Osteocyte (in vitro differentiated cells): ENCODE results near the gene HUNK. TPM values are rescaled to one million over a fixed set of nuclear protein-coding genes. Genes with fewer than 3 reads are reported as not detected.

ENCODE experiments used
- DNase-seq: peaks from one replicate; pipeline ENCODE4 v3.0.0; 2021; ENCODE audit warnings: mixed read lengths; ENCODE audit not compliant: unreplicated experiment; ENCODE audit errors: extremely low spot score
- H3K27ac Mint-ChIP-seq: one replicate; pipeline ENCODE4 v1.8.0; 2021; ENCODE audit warnings: mild to moderate bottlenecking, mixed read lengths; ENCODE audit not compliant: unreplicated experiment
- H3K27me3 Mint-ChIP-seq: one replicate; pipeline ENCODE4 v1.8.0; 2021; ENCODE audit warnings: mixed read lengths; ENCODE audit not compliant: unreplicated experiment
- H3K36me3 Mint-ChIP-seq: one replicate; pipeline ENCODE4 v1.8.0; 2021; ENCODE audit warnings: mixed read lengths; ENCODE audit not compliant: unreplicated experiment
- H3K4me1 Mint-ChIP-seq: one replicate; pipeline ENCODE4 v1.8.0; 2021; ENCODE audit warnings: mixed read lengths; ENCODE audit not compliant: unreplicated experiment
- H3K4me3 Mint-ChIP-seq: one replicate; pipeline ENCODE4 v1.8.0; 2021; ENCODE audit warnings: mild to moderate bottlenecking, moderate library complexity, mixed read lengths; ENCODE audit not compliant: unreplicated experiment
- H3K9me3 Mint-ChIP-seq: one replicate; pipeline ENCODE4 v1.8.0; 2021; ENCODE audit warnings: mixed read lengths; ENCODE audit not compliant: unreplicated experiment
- total RNA-seq: library from RNA; stranded (reverse); gene quantifications from 2 replicates; pipeline ENCODE4 v1.2.1, GENCODE V29; 2021
- TF ChIP-seq, protein P1 (sequence below): fragments of 200-600 bp; sonication (generic); IDR thresholded peaks from 2 replicates; pipeline ENCODE4 v1.5.0; 2021; ENCODE audit warnings: antibody characterized with exemption, mild to moderate bottlenecking, moderate library complexity

Gene HUNK
- total RNA-seq, 1 donor from 2014 or later, result 0.83 TPM

DNA sequence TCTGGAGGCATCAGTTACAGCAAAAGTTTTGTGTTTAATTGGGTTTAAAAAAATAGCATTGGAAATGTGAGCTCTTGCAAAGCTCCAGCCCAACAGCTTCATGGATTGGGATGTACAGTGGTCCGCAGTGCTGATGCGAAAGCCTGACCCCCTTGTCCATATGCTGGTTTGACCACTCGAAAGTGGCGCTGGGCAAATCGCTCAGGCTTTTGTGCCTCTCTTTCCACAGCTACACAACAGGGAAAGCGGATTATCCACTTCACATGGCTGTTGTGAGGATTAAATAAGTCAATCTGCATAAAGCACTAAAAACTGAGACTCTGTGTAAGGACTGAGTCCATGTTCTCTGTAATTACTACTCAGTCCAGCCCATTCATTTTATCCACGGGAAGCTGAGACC lies 57.2 kb downstream of the HUNK start:
- DNase-seq, result no peak
- H3K9me3 Mint-ChIP-seq, result peaks cover 4% of the 10 kb centered on the region
- H3K36me3 Mint-ChIP-seq, result peaks cover 3% of the 10 kb centered on the region
- H3K27me3 Mint-ChIP-seq, result no peaks in the 10 kb centered on the region
- TF ChIP-seq, protein P1, sequence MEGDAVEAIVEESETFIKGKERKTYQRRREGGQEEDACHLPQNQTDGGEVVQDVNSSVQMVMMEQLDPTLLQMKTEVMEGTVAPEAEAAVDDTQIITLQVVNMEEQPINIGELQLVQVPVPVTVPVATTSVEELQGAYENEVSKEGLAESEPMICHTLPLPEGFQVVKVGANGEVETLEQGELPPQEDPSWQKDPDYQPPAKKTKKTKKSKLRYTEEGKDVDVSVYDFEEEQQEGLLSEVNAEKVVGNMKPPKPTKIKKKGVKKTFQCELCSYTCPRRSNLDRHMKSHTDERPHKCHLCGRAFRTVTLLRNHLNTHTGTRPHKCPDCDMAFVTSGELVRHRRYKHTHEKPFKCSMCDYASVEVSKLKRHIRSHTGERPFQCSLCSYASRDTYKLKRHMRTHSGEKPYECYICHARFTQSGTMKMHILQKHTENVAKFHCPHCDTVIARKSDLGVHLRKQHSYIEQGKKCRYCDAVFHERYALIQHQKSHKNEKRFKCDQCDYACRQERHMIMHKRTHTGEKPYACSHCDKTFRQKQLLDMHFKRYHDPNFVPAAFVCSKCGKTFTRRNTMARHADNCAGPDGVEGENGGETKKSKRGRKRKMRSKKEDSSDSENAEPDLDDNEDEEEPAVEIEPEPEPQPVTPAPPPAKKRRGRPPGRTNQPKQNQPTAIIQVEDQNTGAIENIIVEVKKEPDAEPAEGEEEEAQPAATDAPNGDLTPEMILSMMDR, result no peak
- no peak overlapping the region for H3K4me3 Mint-ChIP-seq
- H3K27ac Mint-ChIP-seq, result no peak overlapping the region
- peaks cover 13% of the 10 kb centered on the region for H3K4me1 Mint-ChIP-seq

DNA sequence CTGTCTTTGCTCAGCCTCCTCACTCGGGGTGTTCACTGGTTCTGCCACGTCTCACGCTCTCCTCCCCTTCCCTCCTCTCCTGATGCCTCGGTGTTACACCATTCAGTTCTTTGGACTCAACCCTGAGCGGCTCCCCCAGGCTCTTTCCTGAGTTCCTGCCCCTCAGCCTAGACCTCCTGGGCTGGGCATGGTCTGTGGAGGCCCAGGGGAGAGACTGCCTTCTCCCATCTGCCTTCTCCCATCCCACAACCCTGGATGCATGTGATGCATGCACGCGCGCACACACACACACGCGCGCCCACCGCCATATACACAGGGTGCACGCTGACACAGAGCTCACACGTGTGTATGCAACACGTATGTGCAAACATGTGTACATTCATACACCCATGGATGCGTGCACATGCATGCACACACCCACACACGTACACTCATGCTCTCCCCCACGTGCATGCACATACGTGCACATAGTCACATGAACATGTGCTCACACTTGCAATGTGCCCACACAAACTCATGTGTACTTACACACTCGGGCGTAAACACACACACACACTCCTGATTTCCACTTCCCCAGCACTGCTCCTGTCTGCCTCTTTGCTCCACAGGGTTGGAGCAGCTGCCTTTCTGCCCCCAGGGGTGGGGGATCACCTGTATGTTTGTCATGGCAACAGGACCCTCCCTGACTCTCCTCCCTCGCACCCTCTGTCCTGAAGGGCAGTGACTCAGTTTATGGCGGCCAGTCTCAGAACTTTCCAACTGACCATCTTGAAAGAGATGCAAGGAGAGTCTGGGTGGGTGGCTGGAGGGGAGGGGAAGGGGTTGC lies 59.0 kb downstream of the HUNK start:
- DNase-seq, result no peak
- Mint-ChIP-seq H3K9me3 (no peaks in the 10 kb centered on the region), H3K27ac (no peak overlapping the region), H3K4me1 (peaks cover 13% of the 10 kb centered on the region), H3K27me3 (no peaks in the 10 kb centered on the region), H3K4me3 (no peak overlapping the region), H3K36me3 (no peaks in the 10 kb centered on the region)
- TF ChIP-seq, protein P1, result no peak

DNA sequence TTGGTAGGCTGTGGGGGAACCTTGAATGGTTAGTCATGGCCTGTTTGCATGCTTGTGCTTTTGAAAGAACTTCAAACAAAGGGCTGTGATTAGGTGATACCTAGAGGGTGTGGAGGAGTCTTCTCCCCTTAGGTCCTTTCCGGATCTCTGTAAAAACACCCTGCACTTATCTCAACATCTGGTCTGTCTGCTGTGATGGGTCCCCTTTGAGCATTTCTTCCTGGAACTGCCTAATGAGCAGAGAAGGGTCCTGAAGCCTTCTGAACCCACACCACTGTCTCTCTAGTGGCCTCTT lies 59.6 kb downstream of the HUNK start:
- Mint-ChIP-seq H3K9me3 (no peaks in the 10 kb centered on the region), H3K27me3 (no peaks in the 10 kb centered on the region), H3K36me3 (no peaks in the 10 kb centered on the region), H3K4me1 (peaks cover 13% of the 10 kb centered on the region), H3K4me3 (no peak overlapping the region), H3K27ac (no peak overlapping the region)
- no peak for DNase-seq
- TF ChIP-seq, protein P1, result no peak

- no peaks in the 10 kb centered on the region for H3K4me1 Mint-ChIP-seq
- H3K4me3 Mint-ChIP-seq, result no peak overlapping the region
- H3K27me3 Mint-ChIP-seq, result no peaks in the 10 kb centered on the region
- DNase-seq, result no peak
- H3K9me3 Mint-ChIP-seq, result no peaks in the 10 kb centered on the region
- TF ChIP-seq, protein P1, result no peak
- no peak overlapping the region for H3K27ac Mint-ChIP-seq
- H3K36me3 Mint-ChIP-seq, result no peaks in the 10 kb centered on the region
These were observed 64.5 kb downstream of the HUNK start for GRCh38 chr21:31937303-31937702.

GRCh38 chr21:31938330-31939301 lies 65.8 kb downstream of the HUNK start:
- Mint-ChIP-seq H3K27ac (no peak overlapping the region), H3K4me3 (no peak overlapping the region), H3K9me3 (no peaks in the 10 kb centered on the region), H3K4me1 (no peaks in the 10 kb centered on the region), H3K36me3 (no peaks in the 10 kb centered on the region), H3K27me3 (no peaks in the 10 kb centered on the region)
- DNase-seq, result no peak
- TF ChIP-seq, protein P1, result no peak
